ENCODE measurements around the gene GRIN3B. TPM values are rescaled to one million over a fixed set of nuclear protein-coding genes. Genes with fewer than 3 reads are reported as not detected.

GRIN3B gene, protein sequence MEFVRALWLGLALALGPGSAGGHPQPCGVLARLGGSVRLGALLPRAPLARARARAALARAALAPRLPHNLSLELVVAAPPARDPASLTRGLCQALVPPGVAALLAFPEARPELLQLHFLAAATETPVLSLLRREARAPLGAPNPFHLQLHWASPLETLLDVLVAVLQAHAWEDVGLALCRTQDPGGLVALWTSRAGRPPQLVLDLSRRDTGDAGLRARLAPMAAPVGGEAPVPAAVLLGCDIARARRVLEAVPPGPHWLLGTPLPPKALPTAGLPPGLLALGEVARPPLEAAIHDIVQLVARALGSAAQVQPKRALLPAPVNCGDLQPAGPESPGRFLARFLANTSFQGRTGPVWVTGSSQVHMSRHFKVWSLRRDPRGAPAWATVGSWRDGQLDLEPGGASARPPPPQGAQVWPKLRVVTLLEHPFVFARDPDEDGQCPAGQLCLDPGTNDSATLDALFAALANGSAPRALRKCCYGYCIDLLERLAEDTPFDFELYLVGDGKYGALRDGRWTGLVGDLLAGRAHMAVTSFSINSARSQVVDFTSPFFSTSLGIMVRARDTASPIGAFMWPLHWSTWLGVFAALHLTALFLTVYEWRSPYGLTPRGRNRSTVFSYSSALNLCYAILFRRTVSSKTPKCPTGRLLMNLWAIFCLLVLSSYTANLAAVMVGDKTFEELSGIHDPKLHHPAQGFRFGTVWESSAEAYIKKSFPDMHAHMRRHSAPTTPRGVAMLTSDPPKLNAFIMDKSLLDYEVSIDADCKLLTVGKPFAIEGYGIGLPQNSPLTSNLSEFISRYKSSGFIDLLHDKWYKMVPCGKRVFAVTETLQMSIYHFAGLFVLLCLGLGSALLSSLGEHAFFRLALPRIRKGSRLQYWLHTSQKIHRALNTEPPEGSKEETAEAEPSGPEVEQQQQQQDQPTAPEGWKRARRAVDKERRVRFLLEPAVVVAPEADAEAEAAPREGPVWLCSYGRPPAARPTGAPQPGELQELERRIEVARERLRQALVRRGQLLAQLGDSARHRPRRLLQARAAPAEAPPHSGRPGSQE
- polyA plus RNA-seq (2013) = 1.8 and 1.9 TPM in 2 replicates

DNA sequence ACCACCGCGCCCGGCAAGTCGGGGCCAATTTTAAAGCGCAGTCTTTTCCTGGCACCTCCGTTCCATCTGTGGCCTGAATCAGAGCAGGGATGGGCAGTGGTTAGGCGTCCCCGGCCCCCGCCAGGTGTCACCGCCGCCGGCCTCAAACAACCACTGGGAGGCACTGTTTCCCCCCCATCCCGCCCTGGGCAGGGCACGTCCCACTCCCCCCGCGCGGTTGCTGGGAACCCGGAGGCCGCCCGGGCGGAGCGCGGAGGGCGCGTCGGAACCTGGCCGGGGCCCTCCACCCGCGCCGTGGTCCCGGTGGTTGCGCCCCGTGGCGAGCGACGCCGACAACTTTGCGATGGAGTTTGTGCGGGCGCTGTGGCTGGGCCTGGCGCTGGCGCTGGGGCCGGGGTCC is at the start of gene GRIN3B:
TSS of gene GRIN3B (plus strand) at position 325 of the 400 bp plus-strand sequence. CDS start at position 344, 19 bp downstream.
- H3K36me3 ChIP-seq (ENCODE audit: control insufficient read depth in 1 of 2, insufficient read depth in 2 of 2, low read length in 2 of 2) = peaks cover 0 to 2% of the 10 kb centered on the region in 2 experiments
- peak; percentile 54 to 70 for DNase-seq
- no CpG with 5 or more reads among the region's 43 CpGs for WGBS (ENCODE audit: extremely low coverage, insufficient coverage, insufficient read length)

GRCh38 chr19:952049-952679 is 48.1 kb upstream of the GRIN3B start:
- peak overlapping the region; percentile 97 for H3K4ac ChIP-seq (ENCODE audit: low read depth, low read length)
- H3K4me1 ChIP-seq (ENCODE audit: control insufficient read depth in 1 of 2, insufficient read depth in 2 of 2, low read length in 2 of 2) = peaks cover 68 to 72% of the 10 kb centered on the region in 2 experiments
- peaks cover 61% of the 10 kb centered on the region for H3K79me2 ChIP-seq (ENCODE audit: control insufficient read depth, insufficient read depth, low read length, poor library complexity)
- no peak overlapping the region for H3K23ac ChIP-seq (ENCODE audit: low read length)
- H4K8ac ChIP-seq (ENCODE audit: low read depth, low read length) = peak overlapping the region; percentile 98
- H2BK5ac ChIP-seq (ENCODE audit: low read depth, low read length, poor library complexity) = peak overlapping the region; percentile 100
- H3K9me3 ChIP-seq (ENCODE audit: insufficient read depth, low read depth, low read length) = peaks cover 1% of the 10 kb centered on the region
- peak overlapping the region; percentile 98 for H3K14ac ChIP-seq (ENCODE audit: low read length)
- H2BK120ac ChIP-seq (ENCODE audit: insufficient read depth, low read length, poor library complexity) = peak overlapping the region; percentile 99
- peak overlapping the region; percentile 97 for H3K18ac ChIP-seq (ENCODE audit: low read length)
- no peaks in the 10 kb centered on the region for H3K27me3 ChIP-seq (ENCODE audit: insufficient read depth, low read length)
- peak overlapping the region; percentile 96 for H2BK12ac ChIP-seq (ENCODE audit: low read length)
- peak overlapping the region; percentile 99 for H4K91ac ChIP-seq (ENCODE audit: low read depth, low read length)
- no CpG with 5 or more reads among the region's 14 CpGs for WGBS (ENCODE audit: extremely low coverage, insufficient coverage, insufficient read length)
- peak overlapping the region; percentile 99 for H3K27ac ChIP-seq (ENCODE audit: low read depth, low read length)
- peak overlapping the region; percentile 79 for H4K12ac ChIP-seq (ENCODE audit: low read depth, low read length)
- H2AK5ac ChIP-seq (ENCODE audit: low read length) = peak overlapping the region; percentile 91
- peak in 1 of 2 donors; percentile 59 for DNase-seq
- H3K36me3 ChIP-seq (ENCODE audit: control insufficient read depth in 1 of 2, insufficient read depth in 2 of 2, low read length in 2 of 2) = peaks cover 28 to 37% of the 10 kb centered on the region in 2 experiments
- peak overlapping the region; percentile 74 for H3K4me2 ChIP-seq (ENCODE audit: low read length)
- H3K9ac ChIP-seq (ENCODE audit: low read length) = peak overlapping the region; percentile 78
- H2AFZ ChIP-seq (ENCODE audit: insufficient read depth, low read length, poor library complexity) = no peak overlapping the region
- H3K4me3 ChIP-seq (ENCODE audit: low read depth, low read length) = no peak overlapping the region
- H3K79me1 ChIP-seq (ENCODE audit: low read length) = peaks cover 64% of the 10 kb centered on the region

More for the DNA sequence above, at the start of gene GRIN3B:
- H3K79me2 ChIP-seq (ENCODE audit: control insufficient read depth, insufficient read depth, low read length, poor library complexity) = no peaks in the 10 kb centered on the region
- no peak within 1 kb of the TSS for H3K23ac ChIP-seq (ENCODE audit: low read length)
- no peak within 1 kb of the TSS for H2AK5ac ChIP-seq (ENCODE audit: low read length)
- H3K14ac ChIP-seq (ENCODE audit: low read length) = no peak within 1 kb of the TSS
- H3K4me1 ChIP-seq (ENCODE audit: control insufficient read depth in 1 of 2, insufficient read depth in 2 of 2, low read length in 2 of 2) = peaks cover 9 to 10% of the 10 kb centered on the region in 2 experiments
- no peak within 1 kb of the TSS for H4K12ac ChIP-seq (ENCODE audit: low read depth, low read length)
- H3K4me3 ChIP-seq (ENCODE audit: low read depth, low read length) = peak within 1 kb of the TSS; percentile 65
- H3K9ac ChIP-seq (ENCODE audit: low read length) = no peak within 1 kb of the TSS
- no peak within 1 kb of the TSS for H2BK5ac ChIP-seq (ENCODE audit: low read depth, low read length, poor library complexity)
- no peak within 1 kb of the TSS for H3K4ac ChIP-seq (ENCODE audit: low read depth, low read length)
- peaks cover 6% of the 10 kb centered on the region for H3K9me3 ChIP-seq (ENCODE audit: insufficient read depth, low read depth, low read length)
- no peak within 1 kb of the TSS for H2BK12ac ChIP-seq (ENCODE audit: low read length)
- no peak within 1 kb of the TSS for H2AFZ ChIP-seq (ENCODE audit: insufficient read depth, low read length, poor library complexity)
- peaks cover 13% of the 10 kb centered on the region for H3K27me3 ChIP-seq (ENCODE audit: insufficient read depth, low read length)
- H3K4me2 ChIP-seq (ENCODE audit: low read length) = peak within 1 kb of the TSS; percentile 77
- H3K18ac ChIP-seq (ENCODE audit: low read length) = no peak within 1 kb of the TSS
- no peak within 1 kb of the TSS for H2BK120ac ChIP-seq (ENCODE audit: insufficient read depth, low read length, poor library complexity)
- H4K8ac ChIP-seq (ENCODE audit: low read depth, low read length) = peak within 1 kb of the TSS; percentile 44
- H3K79me1 ChIP-seq (ENCODE audit: low read length) = peaks cover 2% of the 10 kb centered on the region
- peak within 1 kb of the TSS; percentile 2 for H4K91ac ChIP-seq (ENCODE audit: low read depth, low read length)
- H3K27ac ChIP-seq (ENCODE audit: low read depth, low read length) = no peak within 1 kb of the TSS

DNA sequence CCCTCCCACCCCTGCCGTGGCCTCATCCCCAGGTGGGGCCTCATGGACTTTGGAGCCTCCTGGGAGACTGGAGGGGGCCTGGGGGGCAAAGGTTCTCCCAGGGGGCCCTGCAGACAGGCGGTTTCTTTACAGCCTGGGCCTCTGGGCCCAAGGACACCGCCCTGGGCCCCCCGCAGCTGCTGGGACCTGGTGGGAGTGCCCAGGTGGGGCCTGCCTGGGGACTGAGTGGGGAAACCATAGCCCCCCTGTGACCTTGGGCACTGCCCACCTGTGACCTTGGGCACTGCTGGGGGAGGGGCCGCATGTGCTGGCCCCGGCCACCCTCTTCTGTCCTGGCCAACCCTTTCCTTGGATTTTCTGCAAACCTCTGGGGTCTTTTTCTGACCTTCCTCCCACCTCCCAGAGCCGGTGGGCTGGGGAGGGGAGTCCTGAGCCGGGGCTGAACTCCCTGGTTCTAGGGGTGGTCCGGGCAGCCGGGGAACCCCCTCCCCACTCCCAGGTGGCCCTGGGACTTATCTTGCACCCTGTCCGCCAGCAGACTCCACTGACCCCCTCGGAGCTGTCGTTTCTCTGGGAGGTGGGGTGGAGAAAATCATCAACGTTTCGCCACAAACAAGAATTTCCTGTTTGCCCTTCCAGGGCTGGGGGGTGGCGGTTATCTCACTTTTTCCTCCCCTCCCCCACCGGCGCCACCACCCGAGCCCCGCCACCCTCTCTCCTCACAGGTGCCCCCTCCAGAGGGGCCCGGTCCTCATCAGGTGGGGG is 47.4 kb upstream of the GRIN3B start:
- peaks cover 21 to 30% of the 10 kb centered on the region in 2 experiments for H3K36me3 ChIP-seq (ENCODE audit: control insufficient read depth in 1 of 2, insufficient read depth in 2 of 2, low read length in 2 of 2)
- no CpG with 5 or more reads among the region's 21 CpGs for WGBS (ENCODE audit: extremely low coverage, insufficient coverage, insufficient read length)
- peak overlapping the region; percentile 79 for H4K12ac ChIP-seq (ENCODE audit: low read depth, low read length)
- peak overlapping the region; percentile 97 for H3K4ac ChIP-seq (ENCODE audit: low read depth, low read length)
- peak overlapping the region; percentile 99 for H4K91ac ChIP-seq (ENCODE audit: low read depth, low read length)
- H3K23ac ChIP-seq (ENCODE audit: low read length) = no peak overlapping the region
- peak overlapping the region; percentile 99 for H3K27ac ChIP-seq (ENCODE audit: low read depth, low read length)
- H3K9me3 ChIP-seq (ENCODE audit: insufficient read depth, low read depth, low read length) = no peaks in the 10 kb centered on the region
- peak overlapping the region; percentile 97 for H3K18ac ChIP-seq (ENCODE audit: low read length)
- H3K4me3 ChIP-seq (ENCODE audit: low read depth, low read length) = no peak overlapping the region
- peak overlapping the region; percentile 91 for H2AK5ac ChIP-seq (ENCODE audit: low read length)
- peak overlapping the region; percentile 74 for H3K4me2 ChIP-seq (ENCODE audit: low read length)
- H3K79me1 ChIP-seq (ENCODE audit: low read length) = peaks cover 69% of the 10 kb centered on the region
- H3K4me1 ChIP-seq (ENCODE audit: control insufficient read depth in 1 of 2, insufficient read depth in 2 of 2, low read length in 2 of 2) = peaks cover 65 to 72% of the 10 kb centered on the region in 2 experiments
- H3K14ac ChIP-seq (ENCODE audit: low read length) = peak overlapping the region; percentile 98
- H2AFZ ChIP-seq (ENCODE audit: insufficient read depth, low read length, poor library complexity) = peak overlapping the region; percentile 75
- peak; percentile 53 to 80 for DNase-seq
- peak overlapping the region; percentile 98 for H4K8ac ChIP-seq (ENCODE audit: low read depth, low read length)
- peak overlapping the region; percentile 96 for H2BK12ac ChIP-seq (ENCODE audit: low read length)
- peak overlapping the region; percentile 99 for H2BK120ac ChIP-seq (ENCODE audit: insufficient read depth, low read length, poor library complexity)
- no peaks in the 10 kb centered on the region for H3K27me3 ChIP-seq (ENCODE audit: insufficient read depth, low read length)
- H3K9ac ChIP-seq (ENCODE audit: low read length) = peak overlapping the region; percentile 78
- H2BK5ac ChIP-seq (ENCODE audit: low read depth, low read length, poor library complexity) = peak overlapping the region; percentile 100
- peaks cover 59% of the 10 kb centered on the region for H3K79me2 ChIP-seq (ENCODE audit: control insufficient read depth, insufficient read depth, low read length, poor library complexity)

All from trophoblast cell (in vitro differentiated cells and primary cell).